Calu3 (cell line): ENCODE results near the gene TEKT5. TPM values are rescaled to one million over a fixed set of nuclear protein-coding genes. Genes with fewer than 3 reads are reported as not detected.

Experiments used
- BruUV-seq: library from RNA; stranded (reverse); fragments of 400-500 nt; replicated peaks from 2 replicates; lab custom pipeline; 2021; lab: Mats Ljungman, UMichigan
- CTCF ChIA-PET: fragments of 300-600 bp; sonication (Branson Sonifier 250); formaldehyde crosslinking; loops from one replicate; lab custom pipeline; 2022; ENCODE audit warnings: antibody characterized with exemption; lab: Charles Lee
- DNase-seq: peaks from one replicate; pipeline ENCODE4 v3.0.0; 2022
- H3K27ac Mint-ChIP-seq: one replicate; pipeline ENCODE4 v1.8.0; 2022; ENCODE audit warnings: mixed read lengths; ENCODE audit not compliant: unreplicated experiment
- H3K27me3 Mint-ChIP-seq: one replicate; pipeline ENCODE4 v1.8.0; 2022; ENCODE audit warnings: mixed read lengths; ENCODE audit not compliant: unreplicated experiment
- H3K36me3 Mint-ChIP-seq: one replicate; pipeline ENCODE4 v1.8.0; 2022; ENCODE audit warnings: mild to moderate bottlenecking, moderate library complexity, mixed read lengths; ENCODE audit not compliant: insufficient read depth, unreplicated experiment
- H3K4me1 Mint-ChIP-seq: one replicate; pipeline ENCODE4 v1.8.0; 2022; ENCODE audit warnings: mild to moderate bottlenecking, low read depth, mixed read lengths; ENCODE audit not compliant: unreplicated experiment
- H3K4me3 Mint-ChIP-seq: one replicate; pipeline ENCODE4 v1.8.0; 2022; ENCODE audit warnings: mild to moderate bottlenecking, low read depth, moderate library complexity, mixed read lengths; ENCODE audit not compliant: unreplicated experiment
- H3K9me3 Mint-ChIP-seq: one replicate; pipeline ENCODE4 v1.8.0; 2022; ENCODE audit warnings: low read depth, mixed read lengths; ENCODE audit not compliant: unreplicated experiment
- CTCF ChIP-seq: fragments of 200-600 bp; IDR thresholded peaks from one replicate; pipeline ENCODE4 v1.8.0; 2022; ENCODE audit warnings: antibody characterized with exemption; ENCODE audit not compliant: unreplicated experiment
- intact Hi-C: fragments of 100-400 bp; cut with micrococcal nuclease; formaldehyde crosslinking; loops from one replicate; pipeline ENCODE4 v1.10.0; 2022; ENCODE audit not compliant: unreplicated experiment
- total RNA-seq: library from RNA; stranded (reverse); gene quantifications from 2 replicates; pipeline ENCODE4 v1.2.3, GENCODE V29; 2022

TEKT5 gene
- total RNA-seq, 1 experiment from 2014 or later: not detected

DNA sequence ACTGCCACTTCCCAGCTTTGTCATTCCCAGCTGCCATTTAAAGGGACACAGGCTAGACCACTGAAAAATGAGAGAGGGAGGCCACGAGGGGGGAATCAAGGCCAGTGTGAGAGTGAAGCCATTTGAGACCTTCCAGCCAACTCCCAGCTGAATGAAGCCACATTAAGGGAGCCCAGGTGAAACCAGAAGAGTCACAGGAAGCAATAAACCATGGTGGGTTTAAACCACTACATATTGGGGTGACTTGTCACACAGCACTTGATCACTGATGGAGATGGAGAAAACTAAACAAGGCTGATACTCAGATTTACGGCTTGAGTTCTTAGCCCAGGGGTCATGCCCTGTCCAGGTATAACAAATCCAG, 46.1 kb upstream of the TEKT5 start:
- peaks cover 13% of the 10 kb centered on the region for H3K36me3 Mint-ChIP-seq
- H3K4me1 Mint-ChIP-seq: peaks cover 53% of the 10 kb centered on the region
- intact Hi-C loops: no loop called here
- no TSS peak for BruUV-seq
- H3K27ac Mint-ChIP-seq: peak overlapping the region; percentile 43
- CTCF ChIA-PET: no interaction called here
- no peaks in the 10 kb centered on the region for H3K9me3 Mint-ChIP-seq
- no peak overlapping the region for H3K4me3 Mint-ChIP-seq
- no peaks in the 10 kb centered on the region for H3K27me3 Mint-ChIP-seq
- no peak for DNase-seq
- TF ChIP-seq CTCF: no peak

DNA sequence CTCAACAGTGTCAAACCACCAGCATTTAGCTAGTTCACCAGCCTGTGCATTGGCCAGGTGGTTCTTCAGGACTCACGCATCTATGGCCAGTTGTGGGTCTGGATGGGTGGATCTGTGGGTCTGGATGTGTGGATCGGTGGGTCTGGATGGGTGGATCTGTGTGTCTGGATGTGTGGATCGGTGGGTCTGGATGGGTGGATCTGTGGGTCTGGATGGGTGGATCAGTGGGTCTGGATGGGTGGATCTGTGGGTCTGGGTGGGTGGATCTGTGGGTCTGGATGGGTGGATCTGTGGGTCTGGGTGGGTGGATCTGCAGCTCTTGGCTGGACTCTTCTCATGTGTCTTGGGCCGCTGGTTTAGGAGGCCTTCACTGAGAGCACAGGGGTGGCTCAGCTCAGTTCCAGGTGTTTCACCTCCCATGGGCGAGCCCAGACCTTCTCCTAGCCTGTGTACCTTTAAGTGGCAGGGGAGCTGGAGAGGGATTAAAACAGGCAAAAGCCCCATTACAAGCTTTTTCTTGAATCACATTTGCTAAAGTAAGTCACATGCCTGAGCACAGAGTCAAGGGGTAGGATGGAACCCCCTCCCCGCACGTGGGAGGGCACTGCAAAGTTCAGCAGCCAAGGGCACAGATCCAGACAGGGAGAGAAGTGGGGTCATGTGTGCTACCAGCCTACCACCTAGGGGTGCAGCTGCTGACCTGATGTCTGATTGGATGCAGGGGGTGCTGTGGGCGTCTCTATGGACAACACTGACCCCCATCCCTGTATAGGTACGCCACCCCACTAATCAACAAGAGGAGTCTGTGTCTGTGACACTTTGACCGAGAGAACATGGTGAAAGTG, 45.5 kb upstream of the TEKT5 start:
- peak overlapping the region; percentile 43 for H3K27ac Mint-ChIP-seq
- CTCF ChIA-PET: no interaction called here
- no peak for DNase-seq
- no peak for TF ChIP-seq CTCF
- no peaks in the 10 kb centered on the region for H3K9me3 Mint-ChIP-seq
- BruUV-seq: no TSS peak
- no peaks in the 10 kb centered on the region for H3K27me3 Mint-ChIP-seq
- intact Hi-C loops: loop anchor here (5.0 kb wide), 2 partner anchors 163 to 483 kb away; no protein-coding TSS in a partner anchor
- H3K4me1 Mint-ChIP-seq: peaks cover 47% of the 10 kb centered on the region
- no peak overlapping the region for H3K4me3 Mint-ChIP-seq
- peaks cover 13% of the 10 kb centered on the region for H3K36me3 Mint-ChIP-seq

GRCh38 chr16:10738231-10739077, 43.7 kb upstream of the TEKT5 start:
- DNase-seq: peak; percentile 84
- no peaks in the 10 kb centered on the region for H3K27me3 Mint-ChIP-seq
- no peaks in the 10 kb centered on the region for H3K9me3 Mint-ChIP-seq
- no peak for TF ChIP-seq CTCF
- no TSS peak for BruUV-seq
- intact Hi-C loops: loop anchor here (5.0 kb wide), 2 partner anchors 161 to 481 kb away; no protein-coding TSS in a partner anchor
- peaks cover 46% of the 10 kb centered on the region for H3K4me1 Mint-ChIP-seq
- H3K36me3 Mint-ChIP-seq: peaks cover 2% of the 10 kb centered on the region
- peak overlapping the region; percentile 88 for H3K27ac Mint-ChIP-seq
- CTCF ChIA-PET: interaction anchor here (0.6 to 3.7 kb wide), 15 partner anchors 72 to 1474 kb away, joined by 3 to 46 read pairs (median 3); no protein-coding TSS in a partner anchor
- H3K4me3 Mint-ChIP-seq: no peak overlapping the region

- CTCF ChIA-PET: interaction anchor here (0.6 to 3.7 kb wide), 11 partner anchors 148 to 422 kb away, joined by 3 to 46 read pairs (median 4); no protein-coding TSS in a partner anchor
- peak; percentile 94 for TF ChIP-seq CTCF
- H3K27me3 Mint-ChIP-seq: no peaks in the 10 kb centered on the region
- BruUV-seq: no TSS peak
- peak overlapping the region; percentile 29 for H3K4me3 Mint-ChIP-seq
- peak; percentile 79 for DNase-seq
- no peaks in the 10 kb centered on the region for H3K36me3 Mint-ChIP-seq
- H3K9me3 Mint-ChIP-seq: no peaks in the 10 kb centered on the region
- intact Hi-C loops: loop anchor here (1.0 to 5.0 kb wide), 5 partner anchors 160 to 480 kb away; no protein-coding TSS in a partner anchor
- peak overlapping the region; percentile 19 for H3K27ac Mint-ChIP-seq
- peaks cover 35% of the 10 kb centered on the region for H3K4me1 Mint-ChIP-seq
Measured at GRCh38 chr16:10737068-10737625, 42.4 kb upstream of the TEKT5 start.
